Upper lobe of left lung (tissue), 6 donors: ENCODE measurements around the gene DRC3. TPM values are rescaled to one million over a fixed set of nuclear protein-coding genes. Genes with fewer than 3 reads are reported as not detected.

Experiments used
- ATAC-seq, 2 donors: fragments of 200-7000 bp; cut with Tn5 transposase; one replicate each; pipeline ENCODE4 v1.9.1; 2022; ENCODE audit warnings: mild to moderate bottlenecking in 2 of 2, moderate library complexity in 2 of 2; ENCODE audit not compliant: low FRiP score in 2 of 2
- DNase-seq, 2 donors: peaks; one replicate each; pipeline ENCODE4 v3.0.0-alpha.2; 2019 to 2020
- H3K27ac ChIP-seq, 4 donors: fragments of 200-600 bp; sonication (generic); one replicate each; pipeline ENCODE4 v1.5.1; 2016 to 2019
- H3K27me3 ChIP-seq, 4 donors: fragments of 200-600 bp; sonication (generic); one replicate each; pipeline ENCODE4 v1.5.1; 2017 to 2019
- H3K36me3 ChIP-seq, 4 donors: fragments of 200-600 bp; sonication (generic); one replicate each; pipeline ENCODE4 v1.5.1; 2016 to 2019
- H3K4me1 ChIP-seq, 4 donors: fragments of 200-600 bp; sonication (generic); one replicate each; pipeline ENCODE4 v1.5.1; 2018 to 2019
- H3K4me3 ChIP-seq, 4 donors: fragments of 200-600 bp; sonication (generic); one replicate each; pipeline ENCODE4 v1.5.1; 2017 to 2019; ENCODE audit warnings: mild to moderate bottlenecking in 2 of 4, moderate library complexity in 1 of 4
- H3K9me3 ChIP-seq, 4 donors: fragments of 200-600 bp; sonication (generic); one replicate each; pipeline ENCODE4 v1.5.1; 2018 to 2019
- EP300 ChIP-seq, 4 donors: sonication (generic); formaldehyde crosslinking; IDR thresholded peaks; one replicate each; pipeline ENCODE4 v1.5.1; 2017; ENCODE audit warnings: antibody characterized with exemption in 4 of 4, control low read depth in 2 of 4
- POLR2A ChIP-seq, 4 donors: fragments of 450-650 bp; IDR thresholded peaks; one replicate each; pipeline ENCODE4 v1.5.1; 2016 to 2017; ENCODE audit warnings: antibody characterized with exemption in 4 of 4, mild to moderate bottlenecking in 2 of 4
- POLR2AphosphoS5 ChIP-seq, 2 donors: sonication (generic); formaldehyde crosslinking; IDR thresholded peaks; one replicate each; pipeline ENCODE4 v1.5.1; 2017; ENCODE audit warnings: antibody characterized with exemption in 2 of 2
- WGBS, 2 donors: methylation state at CpG; one replicate each; pipeline ENCODE4 v1.1.5; 2017 to 2018; 5-methylcytosine and 5-hydroxymethylcytosine counted together
- total RNA-seq, 6 donors: library from RNA; depleted of rRNA in 4 of 6; stranded (reverse); fragments of >200 nt in 4 of 6; gene quantifications; one replicate each; pipeline versions ENCODE4 v1.1.0 to v1.2.1, GENCODE V29; 2016 to 2021
- TF ChIP-seq, protein P1 (sequence below), 6 experiments: fragments of 450-650 bp in 4 of 6; fragments of 200-600 bp in 2 of 6; sonication (generic) in 2 of 6; IDR thresholded peaks; one replicate each; pipeline ENCODE4 v1.5.1; 2016 to 2019; ENCODE audit warnings: antibody characterized with exemption in 6 of 6
- donor health status: DM: no; HTN: no; CAD: no; lungs with moderate emphysema.
- donor health status: DM: no; HTN: yes; CAD: no; lungs with severe emphysema.

Gene DRC3
- total RNA-seq, 6 donors from 2014 or later = 1.5 to 46.2 (median 11.4) TPM

DNA sequence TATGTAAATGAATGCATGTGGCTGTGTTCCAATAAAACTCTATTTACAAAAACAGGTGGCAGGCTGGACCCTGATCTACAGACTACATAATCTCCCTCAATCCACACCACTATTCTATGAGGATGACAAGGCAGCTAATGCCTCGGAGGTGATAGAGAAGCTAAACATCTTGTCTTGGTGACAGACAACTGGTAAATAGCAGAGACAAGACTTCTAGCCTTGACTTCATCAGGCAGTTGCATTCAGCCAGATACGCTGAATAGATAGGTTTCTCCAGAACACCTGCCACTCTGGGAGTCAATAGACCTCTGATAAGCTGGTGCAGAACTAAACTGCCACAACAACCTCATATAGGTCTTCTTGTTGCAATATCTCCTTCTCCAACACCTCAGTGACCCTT lies 63.0 kb downstream of the DRC3 start:
- 69 to 76% methylated on average over 2 of the region's 2 CpGs for WGBS, 2 donors
- TF ChIP-seq POLR2A (IDR thresholded peaks at IDR 0.05) = no peak
- TF ChIP-seq POLR2AphosphoS5 (IDR thresholded peaks at IDR 0.05) = no peak
- TF ChIP-seq, protein P1, sequence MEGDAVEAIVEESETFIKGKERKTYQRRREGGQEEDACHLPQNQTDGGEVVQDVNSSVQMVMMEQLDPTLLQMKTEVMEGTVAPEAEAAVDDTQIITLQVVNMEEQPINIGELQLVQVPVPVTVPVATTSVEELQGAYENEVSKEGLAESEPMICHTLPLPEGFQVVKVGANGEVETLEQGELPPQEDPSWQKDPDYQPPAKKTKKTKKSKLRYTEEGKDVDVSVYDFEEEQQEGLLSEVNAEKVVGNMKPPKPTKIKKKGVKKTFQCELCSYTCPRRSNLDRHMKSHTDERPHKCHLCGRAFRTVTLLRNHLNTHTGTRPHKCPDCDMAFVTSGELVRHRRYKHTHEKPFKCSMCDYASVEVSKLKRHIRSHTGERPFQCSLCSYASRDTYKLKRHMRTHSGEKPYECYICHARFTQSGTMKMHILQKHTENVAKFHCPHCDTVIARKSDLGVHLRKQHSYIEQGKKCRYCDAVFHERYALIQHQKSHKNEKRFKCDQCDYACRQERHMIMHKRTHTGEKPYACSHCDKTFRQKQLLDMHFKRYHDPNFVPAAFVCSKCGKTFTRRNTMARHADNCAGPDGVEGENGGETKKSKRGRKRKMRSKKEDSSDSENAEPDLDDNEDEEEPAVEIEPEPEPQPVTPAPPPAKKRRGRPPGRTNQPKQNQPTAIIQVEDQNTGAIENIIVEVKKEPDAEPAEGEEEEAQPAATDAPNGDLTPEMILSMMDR (IDR thresholded peaks at IDR 0.05) = no peak
- TF ChIP-seq EP300 (IDR thresholded peaks at IDR 0.05) = no peak
- ATAC-seq (no peak), DNase-seq (no peak)
- peaks cover 21 to 37% (median 29%) of the 10 kb centered on the region in 4 donors for H3K4me1 ChIP-seq
- no peak overlapping the region for H3K4me3 ChIP-seq
- H3K27ac ChIP-seq = no peak overlapping the region
- no peaks in the 10 kb centered on the region for H3K9me3 ChIP-seq
- H3K27me3 ChIP-seq = no peaks in the 10 kb centered on the region
- no peaks in the 10 kb centered on the region for H3K36me3 ChIP-seq

- no peak for TF ChIP-seq POLR2AphosphoS5 (IDR thresholded peaks at IDR 0.05)
- no peak for TF ChIP-seq POLR2A (IDR thresholded peaks at IDR 0.05)
- TF ChIP-seq, protein P1 (IDR thresholded peaks at IDR 0.05) = no peak
- no peak for TF ChIP-seq EP300 (IDR thresholded peaks at IDR 0.05)
- H3K36me3 ChIP-seq = no peaks in the 10 kb centered on the region
- no peak overlapping the region for H3K27ac ChIP-seq
- no peak overlapping the region for H3K4me3 ChIP-seq
- H3K27me3 ChIP-seq = no peaks in the 10 kb centered on the region
- WGBS, 2 donors = 50 to 64% methylated on average over 6 of the region's 6 CpGs
- peaks cover 29 to 47% (median 34%) of the 10 kb centered on the region in 4 donors for H3K4me1 ChIP-seq
- H3K9me3 ChIP-seq = no peaks in the 10 kb centered on the region
- ATAC-seq = no peak
- DNase-seq = no peak
These were observed 64.8 kb downstream of the DRC3 start for GRCh38 chr17:18037486-18037885.

DNA sequence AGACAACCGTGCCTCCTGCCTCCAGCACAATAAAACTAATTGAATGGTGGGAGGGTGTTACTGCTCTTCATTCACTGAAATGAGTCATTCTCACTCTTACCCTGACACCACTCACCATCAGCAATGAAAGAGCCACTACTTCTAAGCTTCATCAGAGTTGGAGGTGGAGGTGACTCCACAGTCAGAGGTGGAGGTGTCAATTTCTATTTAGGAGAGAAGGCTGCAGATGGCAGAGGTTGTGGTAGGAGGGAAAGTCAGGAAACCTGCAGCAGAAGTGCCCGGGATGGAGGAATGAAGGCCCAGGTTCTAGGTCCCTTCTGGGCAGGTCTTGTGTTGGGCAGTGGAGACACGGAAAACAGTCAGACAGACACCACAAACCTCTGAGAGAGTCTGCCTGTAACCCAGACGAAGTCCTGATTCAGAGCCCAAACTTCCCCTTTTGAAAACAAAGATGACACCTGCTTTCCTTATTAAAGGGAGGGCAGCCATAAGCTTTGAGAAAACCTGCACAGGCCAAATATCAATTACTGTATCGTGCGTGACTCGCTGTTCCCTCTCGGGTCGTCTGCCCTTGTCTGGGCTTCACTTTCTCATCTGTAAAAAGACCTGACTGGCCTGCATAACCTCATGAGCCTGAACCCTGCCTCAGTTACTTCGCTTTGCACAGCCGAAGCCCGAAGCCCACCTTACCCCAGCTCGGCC lies 65.6 kb downstream of the DRC3 start:
- H3K36me3 ChIP-seq = no peaks in the 10 kb centered on the region
- TF ChIP-seq, protein P1 (IDR thresholded peaks at IDR 0.05) = no peak
- TF ChIP-seq EP300 (IDR thresholded peaks at IDR 0.05) (no peak), POLR2AphosphoS5 (IDR thresholded peaks at IDR 0.05) (no peak), POLR2A (IDR thresholded peaks at IDR 0.05) (no peak)

DNA sequence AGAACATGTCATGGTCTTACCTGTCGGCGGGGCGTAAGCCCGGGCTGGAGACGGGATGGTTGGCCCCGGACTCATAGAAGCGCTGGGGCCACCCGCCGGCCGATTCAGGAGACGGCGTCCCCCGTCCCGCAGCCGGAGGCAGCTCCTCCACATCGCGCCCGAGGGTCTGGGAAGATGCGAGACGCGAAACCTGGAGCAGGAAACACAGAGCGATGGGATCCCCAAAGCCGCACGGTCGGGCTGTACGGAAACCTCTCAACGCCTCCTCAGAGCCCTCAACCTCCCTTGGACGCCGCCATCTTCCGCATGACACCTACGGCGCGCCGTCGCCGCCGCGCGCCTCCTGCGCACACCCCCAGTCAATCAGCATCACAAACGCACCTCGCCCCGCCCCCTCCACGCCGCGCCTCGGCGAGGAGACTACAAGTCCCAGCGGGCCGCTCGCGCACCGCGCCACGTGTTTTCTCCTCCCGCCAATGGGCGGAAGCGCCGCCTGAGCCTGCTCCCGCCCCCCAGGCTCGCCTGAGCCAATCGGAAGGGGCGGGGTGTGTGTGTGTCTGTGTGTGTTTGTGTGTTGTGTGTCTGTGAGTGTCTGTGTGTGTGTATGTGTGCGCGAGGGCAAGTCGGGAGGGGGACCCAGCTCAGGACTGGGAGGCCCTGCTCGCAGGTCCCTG lies 66.3 kb downstream of the DRC3 start, which contains the start of the genes ATPAF2 and GID4:
Gene ATPAF2 (minus strand): TSS at position 308 of the 674 bp plus-strand sequence. CDS start 155 bp downstream, at position 153.
Gene GID4 (plus strand): TSS at position 548 of the 674 bp plus-strand sequence. CDS start 57 bp downstream, at position 605.
- Histone ChIP-seq H3K27ac (peak within 1 kb of the TSS; percentile 72 to 92 (median 78)), H3K36me3 (no peaks in the 10 kb centered on the region), H3K9me3 (no peaks in the 10 kb centered on the region), H3K4me3 (peak within 1 kb of the TSS; percentile 78 to 97 (median 92)), H3K27me3 (no peaks in the 10 kb centered on the region), H3K4me1 (peaks cover 24 to 38% (median 30%) of the 10 kb centered on the region in 4 donors)
- ATAC-seq (peak; percentile 98 to 99), DNase-seq (peak; percentile 100)
- no peak for TF ChIP-seq EP300 (IDR thresholded peaks at IDR 0.05)
- TF ChIP-seq POLR2AphosphoS5 (IDR thresholded peaks at IDR 0.05) = peak; percentile 78 to 91
- TF ChIP-seq, protein P1 (IDR thresholded peaks at IDR 0.05) = peak in 2 of 6 experiments; percentile 12 to 39
- peak in 2 of 4 donors; percentile 24 to 63 for TF ChIP-seq POLR2A (IDR thresholded peaks at IDR 0.05)
- 0% methylated on average over 1 to 52 of the region's 67 CpGs for WGBS, 2 donors

More for the DNA sequence above, 65.6 kb downstream of the DRC3 start:
- Histone ChIP-seq H3K4me1 (peaks cover 26 to 39% (median 31%) of the 10 kb centered on the region in 4 donors), H3K9me3 (no peaks in the 10 kb centered on the region), H3K27me3 (no peaks in the 10 kb centered on the region), H3K27ac (peak overlapping the region; percentile 56 to 92 (median 65)), H3K4me3 (peak overlapping the region; percentile 60 to 97 (median 84))
- no peak for ATAC-seq
- WGBS, 2 donors = 8 to 9% methylated on average over 10 to 13 of the region's 13 CpGs
- DNase-seq = no peak
